Stimulated activated CD4-positive, alpha-beta T cell treated with anti-CD3 and anti-CD28 coated beads, Interleukin-15, amount 100 ng/mL, for 24 hours (primary cell): Measurements from ENCODE around the gene MED25.

Source experiments
- DNase-seq: peaks from one replicate; pipeline ENCODE4 v3.0.0-alpha.2; 2020

The MED25 gene

GRCh38 chr19:49799271-49799797 lies 18.8 kb upstream of the MED25 start:
- no peak for DNase-seq

GRCh38 chr19:49799798-49800376 lies 18.2 kb upstream of the MED25 start:
- DNase-seq, result peak; percentile 22

DNA sequence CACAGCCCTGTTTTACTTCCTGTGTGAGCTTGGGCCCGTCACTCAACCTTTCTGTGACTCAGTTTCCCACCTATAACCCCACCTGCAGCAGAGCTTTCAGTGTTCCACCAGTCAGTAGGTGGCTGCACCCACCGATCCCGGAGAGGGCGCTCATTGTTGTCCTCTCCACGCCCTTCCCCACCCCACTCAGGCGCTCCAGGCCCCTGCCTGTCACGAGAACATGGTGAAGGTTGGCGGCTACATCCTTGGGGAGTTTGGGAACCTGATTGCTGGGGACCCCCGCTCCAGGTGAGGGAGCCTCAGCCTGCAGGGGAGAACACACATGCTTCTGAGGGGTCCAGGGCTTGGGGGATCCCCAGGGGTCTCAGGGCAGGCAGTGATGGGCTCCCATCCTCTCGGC lies 17.3 kb upstream of the MED25 start:
- DNase-seq, result no peak

- DNase-seq, result no peak
Measured at GRCh38 chr19:49801401-49801888, 16.6 kb upstream of the MED25 start.

- DNase-seq, result no peak
Measured at GRCh38 chr19:49801966-49802661, 16.0 kb upstream of the MED25 start.

DNA sequence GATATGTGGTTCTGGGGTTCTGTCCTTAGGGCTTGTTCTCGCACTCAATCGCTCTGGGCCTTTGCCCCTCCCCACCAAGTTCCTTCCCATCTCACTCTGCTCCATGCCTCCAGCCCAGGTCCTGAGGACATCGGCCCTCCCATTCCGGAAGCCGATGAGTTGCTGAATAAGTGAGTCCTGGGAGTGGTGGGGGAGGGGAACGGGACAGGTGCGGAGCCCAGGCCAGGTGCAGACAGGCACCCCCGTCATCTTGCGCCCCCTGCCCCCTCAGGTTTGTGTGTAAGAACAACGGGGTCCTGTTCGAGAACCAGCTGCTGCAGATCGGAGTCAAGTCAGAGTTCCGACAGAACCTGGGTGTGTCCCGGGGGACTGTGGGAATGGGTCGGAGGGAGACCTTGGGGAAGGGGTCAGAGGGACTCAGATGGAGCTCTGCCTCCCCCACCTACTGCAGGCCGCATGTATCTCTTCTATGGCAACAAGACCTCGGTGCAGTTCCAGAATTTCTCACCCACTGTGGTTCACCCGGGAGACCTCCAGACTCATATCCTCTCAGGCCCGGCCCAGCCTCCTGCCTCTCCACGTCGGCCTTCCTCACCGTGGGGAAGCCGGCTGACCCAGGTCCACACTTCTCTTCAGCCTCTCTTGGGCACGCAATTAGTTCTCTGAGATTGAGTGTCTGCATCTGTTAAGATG lies 15.1 kb upstream of the MED25 start:
- DNase-seq, result no peak

DNA sequence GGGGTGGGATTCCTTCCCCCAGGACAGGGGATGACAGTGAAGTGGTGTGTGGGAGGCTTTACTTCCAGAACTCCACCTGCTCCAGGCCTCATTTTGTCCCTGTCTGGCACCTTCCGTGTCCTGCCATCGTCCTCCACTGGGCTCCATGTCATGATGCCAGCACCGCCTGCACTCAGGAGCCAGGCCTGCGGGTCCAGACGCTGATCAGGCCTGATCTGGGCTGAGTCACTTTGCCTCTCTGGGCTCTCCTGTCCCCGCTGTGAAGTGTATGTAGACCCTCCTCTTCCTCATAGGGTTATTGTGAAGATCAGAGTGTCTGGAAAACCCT lies 14.6 kb upstream of the MED25 start:
- no peak for DNase-seq

GRCh38 chr19:49805822-49806619 lies 12.1 kb upstream of the MED25 start:
- no peak for DNase-seq

GRCh38 chr19:49806620-49806959 lies 11.5 kb upstream of the MED25 start:
- DNase-seq, result no peak

DNA sequence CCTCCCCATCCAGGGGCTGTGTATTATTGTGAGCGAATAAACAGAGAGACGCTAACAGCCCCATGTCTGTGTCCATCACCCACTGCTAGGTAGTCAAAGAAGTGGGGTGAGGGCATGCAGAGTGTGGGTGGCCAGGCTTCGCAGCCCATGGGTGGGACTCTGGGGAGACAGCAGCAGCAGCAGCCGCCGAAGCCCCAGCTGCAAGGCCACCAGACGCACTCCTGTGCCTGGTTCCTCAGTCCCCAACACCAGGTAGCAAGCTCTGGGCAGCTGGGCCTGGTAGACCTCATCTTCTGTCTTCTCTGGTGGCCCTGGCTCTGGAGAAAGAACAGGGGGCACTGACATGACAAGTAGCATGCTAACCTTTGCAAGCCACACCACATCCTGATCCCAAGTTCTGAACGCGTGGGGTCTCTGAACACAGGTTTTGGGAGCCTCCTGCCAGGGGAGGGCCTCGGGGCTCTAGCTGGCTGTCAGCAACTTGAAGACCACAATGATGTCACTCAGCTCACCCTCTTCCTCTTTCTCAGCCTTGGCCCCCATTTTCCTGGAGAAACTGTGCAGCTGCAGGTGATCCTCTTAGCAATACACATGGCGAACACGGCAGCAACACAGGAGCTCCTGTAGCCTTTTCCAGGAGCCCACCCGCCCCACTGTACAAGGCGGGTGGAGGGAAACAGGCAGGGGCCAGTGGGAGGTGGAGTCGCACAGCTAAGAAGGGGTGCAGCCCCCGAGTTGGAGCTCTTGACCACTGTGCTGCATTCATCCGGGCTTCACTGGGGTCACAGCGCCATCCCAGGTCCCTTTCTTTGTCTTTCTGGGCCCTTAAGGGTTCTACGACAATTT lies 10.8 kb upstream of the MED25 start:
- no peak for DNase-seq

DNA sequence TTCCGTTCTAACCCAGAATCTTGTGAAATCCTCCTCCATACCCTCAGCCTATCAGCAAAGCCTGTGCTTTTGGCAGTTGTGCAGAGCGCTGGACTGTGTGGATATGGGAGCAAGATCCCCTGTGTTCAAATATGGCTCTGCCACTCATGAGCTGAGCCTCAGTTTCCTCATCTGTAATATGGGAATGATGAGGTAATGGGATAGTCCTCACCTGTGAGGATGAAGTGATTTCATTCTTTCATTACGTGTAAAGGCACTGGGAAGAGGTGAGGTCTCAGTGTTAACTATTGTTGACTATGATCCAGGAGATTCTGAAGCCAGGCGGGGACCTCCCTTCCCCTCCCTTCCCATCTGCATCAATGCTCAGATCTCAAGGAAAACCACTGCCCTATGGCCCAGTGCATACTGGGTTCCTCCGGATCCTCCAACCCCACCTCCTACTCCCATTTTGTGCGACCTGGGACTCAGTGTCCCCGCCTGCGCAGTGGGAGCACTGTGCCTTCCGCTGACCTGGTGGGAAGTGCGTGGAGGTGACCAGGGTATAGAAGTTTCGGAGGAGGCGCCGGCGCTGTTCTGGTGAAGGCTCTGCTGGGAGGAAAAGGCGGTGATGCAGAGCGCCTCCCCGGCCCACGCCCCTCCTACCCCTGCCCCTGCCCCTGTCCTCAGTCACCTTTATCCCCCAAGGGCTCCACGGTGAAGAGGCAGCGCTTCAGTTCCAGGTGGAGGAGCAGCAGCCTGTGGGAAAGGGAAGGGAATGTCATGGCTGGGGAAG lies 10.0 kb upstream of the MED25 start:
- DNase-seq, result no peak

DNA sequence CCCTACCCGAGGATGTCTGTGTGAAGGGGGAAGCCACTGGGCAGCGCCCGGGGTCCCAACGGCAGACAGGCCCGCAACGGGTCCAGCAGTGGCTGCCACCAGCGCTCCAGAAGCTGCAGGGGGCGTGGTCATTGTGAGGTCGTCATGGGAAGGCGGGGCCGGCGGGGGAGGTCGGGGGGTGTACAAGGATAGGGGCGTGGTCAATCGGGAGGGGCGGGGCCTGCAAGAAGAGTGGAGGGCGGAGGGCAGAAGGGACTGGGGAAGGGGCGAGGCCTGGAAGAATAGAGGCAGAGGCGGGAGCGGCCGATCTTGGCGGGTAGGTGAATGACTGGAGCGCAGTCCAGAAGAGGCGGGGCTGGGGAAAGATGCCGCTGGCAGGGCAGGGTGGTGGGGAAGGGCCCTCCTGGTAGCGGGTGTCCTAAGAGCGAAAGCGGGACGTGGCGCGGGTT lies 9.4 kb upstream of the MED25 start:
- DNase-seq, result peak; percentile 90

GRCh38 chr19:49809160-49809940 lies 8.7 kb upstream of the MED25 start:
- DNase-seq, result peak; percentile 63

DNA sequence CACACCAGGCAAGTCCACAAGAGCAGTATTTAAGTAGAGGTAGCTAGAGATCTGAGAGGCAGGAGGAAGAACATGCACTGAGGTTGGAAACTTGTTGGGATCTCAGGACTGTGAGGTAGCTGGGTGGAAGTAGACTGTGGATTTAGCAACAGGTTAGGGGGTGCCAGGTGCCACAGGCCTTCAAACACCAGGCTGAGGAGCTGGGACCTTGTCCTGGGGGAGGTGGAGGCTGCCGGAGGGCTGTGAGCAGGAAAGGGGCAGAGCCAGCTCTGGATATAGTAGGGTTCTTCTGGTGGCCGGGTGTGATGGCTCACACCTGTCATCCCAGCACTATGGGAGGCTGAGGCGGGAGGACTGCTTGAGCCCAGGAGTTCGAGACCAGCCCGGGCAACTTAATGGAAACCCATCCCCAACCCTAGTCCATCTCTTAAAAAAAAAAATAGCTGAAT lies 8.1 kb upstream of the MED25 start:
- DNase-seq, result no peak

DNA sequence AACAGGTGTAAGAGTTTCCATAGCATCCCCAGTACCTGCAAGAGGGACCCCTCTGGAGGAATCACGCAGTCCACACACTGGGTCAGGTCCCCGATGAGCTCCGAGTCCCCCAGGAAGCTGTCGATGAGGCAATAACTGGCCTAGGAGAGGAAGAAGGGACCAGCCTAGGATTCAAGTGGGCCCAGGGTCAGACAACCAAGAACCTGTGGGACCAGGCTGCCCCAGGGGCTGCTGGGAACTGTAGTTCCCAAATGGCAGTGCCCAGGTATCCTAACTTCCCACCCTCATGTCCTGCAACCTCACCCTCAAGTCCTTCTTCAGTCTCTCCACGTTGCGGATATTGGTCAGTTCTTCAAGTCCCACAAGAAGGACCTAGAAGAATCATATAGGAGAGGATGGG lies 6.8 kb upstream of the MED25 start:
- DNase-seq, result no peak

DNA sequence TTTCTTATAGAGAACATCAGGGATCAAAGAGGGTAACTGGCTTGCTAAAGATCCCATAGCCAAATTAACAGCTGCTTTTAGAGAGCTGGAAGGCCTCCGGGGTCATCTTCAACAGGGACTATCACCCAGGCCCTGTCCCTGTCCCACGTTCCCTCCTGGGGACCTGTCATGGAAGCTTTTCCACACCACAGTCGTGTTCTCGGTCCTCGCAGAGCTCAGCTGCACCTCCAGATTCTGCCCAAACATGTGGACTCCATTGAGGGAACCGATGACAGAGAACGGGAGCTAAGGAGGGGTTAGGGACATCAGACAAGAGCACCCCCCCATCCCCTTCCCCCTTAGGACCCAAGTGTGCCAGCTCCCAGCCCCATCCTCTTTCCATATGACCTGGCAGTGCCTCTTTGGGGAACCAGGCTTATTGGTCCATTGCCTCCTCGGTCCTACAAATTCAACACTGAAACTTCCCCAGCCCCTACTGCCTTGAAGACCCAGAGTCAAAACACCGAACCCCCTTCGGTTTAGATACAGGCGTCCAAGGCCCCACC lies 5.6 kb upstream of the MED25 start:
- no peak for DNase-seq

- DNase-seq, result peak; percentile 94
Measured at GRCh38 chr19:49812997-49813861, 4.9 kb upstream of the MED25 start, which contains the start of gene FUZ. Gene FUZ (minus strand): TSS chr19:49813292. CDS start chr19:49813106, 186 bp downstream.

DNA sequence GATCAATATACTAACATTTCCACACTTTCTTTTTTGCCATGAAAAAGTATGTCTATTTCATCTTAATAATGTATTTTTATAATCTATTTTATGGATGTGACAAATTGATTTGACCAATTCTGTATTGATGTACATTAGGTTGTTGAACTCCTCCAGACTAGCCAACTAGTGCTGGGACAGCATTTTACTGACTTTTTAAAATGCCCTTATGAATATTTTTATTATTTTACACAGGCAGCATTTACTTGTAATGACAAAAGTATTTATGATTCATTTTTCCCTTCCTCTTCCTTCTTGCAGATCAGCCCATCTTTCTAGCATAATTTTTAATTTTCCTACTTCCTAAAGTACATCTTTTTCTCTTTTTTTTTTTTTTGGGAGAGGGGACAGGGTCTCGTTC lies 4.1 kb upstream of the MED25 start:
- no peak for DNase-seq

DNA sequence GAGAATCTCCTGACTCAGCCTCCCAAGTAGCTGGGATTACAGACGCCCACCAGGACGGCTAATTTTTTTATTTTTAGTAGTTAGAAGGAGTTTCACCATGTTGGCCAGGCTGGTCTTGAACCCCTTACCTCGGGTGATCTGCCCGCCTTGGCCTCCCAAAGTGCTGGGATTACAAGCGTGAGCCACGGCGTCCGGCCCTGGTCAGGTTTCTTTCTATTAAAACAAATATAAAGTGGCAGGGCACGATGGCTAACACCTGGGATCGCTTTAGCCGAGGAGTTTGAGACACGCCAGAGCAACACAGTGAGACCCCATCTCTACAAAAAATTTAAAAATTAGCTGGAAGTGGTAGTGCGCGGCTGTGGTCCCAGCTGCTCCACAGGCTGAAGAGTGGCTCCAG lies 1.5 kb upstream of the MED25 start:
- no peak for DNase-seq
